Measurements from ENCODE around the gene TMEM108.

TMEM108 gene

DNA sequence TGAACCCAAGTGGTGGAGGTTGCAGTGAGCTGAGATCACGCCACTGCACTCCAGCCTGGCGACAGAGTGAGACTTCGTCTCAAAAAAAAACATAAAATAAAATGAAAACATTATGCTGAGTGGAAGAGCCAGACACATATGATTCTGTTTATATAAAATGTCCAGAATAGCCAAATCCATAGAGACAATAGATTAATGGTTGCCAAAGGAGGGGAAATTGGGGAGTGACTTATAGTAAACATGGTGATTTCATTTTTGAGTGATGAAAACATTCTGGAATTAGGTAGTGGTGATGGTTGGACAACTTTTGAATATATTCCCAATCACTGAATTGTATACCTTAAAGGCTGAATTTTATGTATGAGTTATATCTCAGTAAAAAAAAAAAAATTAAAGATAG lies 189.6 kb downstream of the TMEM108 start:
- TF ChIP-seq GATA3 (IDR thresholded peaks at IDR 0.05; ENCODE audit: low read depth, low read length), result no peak
- TF ChIP-seq GATA2 (IDR thresholded peaks at IDR 0.05; ENCODE audit: low read depth, low read length), result no peak

- TF ChIP-seq GATA3 (IDR thresholded peaks at IDR 0.05; ENCODE audit: low read depth, low read length) (no peak), GATA2 (IDR thresholded peaks at IDR 0.05; ENCODE audit: low read depth, low read length) (no peak)
Observed at GRCh38 chr3:133230195-133230594, 192.0 kb downstream of the TMEM108 start.

- no peak for TF ChIP-seq GATA3 (IDR thresholded peaks at IDR 0.05; ENCODE audit: low read depth, low read length)
- no peak for TF ChIP-seq GATA2 (IDR thresholded peaks at IDR 0.05; ENCODE audit: low read depth, low read length)
Observed at GRCh38 chr3:133236901-133237300, 198.7 kb downstream of the TMEM108 start.

DNA sequence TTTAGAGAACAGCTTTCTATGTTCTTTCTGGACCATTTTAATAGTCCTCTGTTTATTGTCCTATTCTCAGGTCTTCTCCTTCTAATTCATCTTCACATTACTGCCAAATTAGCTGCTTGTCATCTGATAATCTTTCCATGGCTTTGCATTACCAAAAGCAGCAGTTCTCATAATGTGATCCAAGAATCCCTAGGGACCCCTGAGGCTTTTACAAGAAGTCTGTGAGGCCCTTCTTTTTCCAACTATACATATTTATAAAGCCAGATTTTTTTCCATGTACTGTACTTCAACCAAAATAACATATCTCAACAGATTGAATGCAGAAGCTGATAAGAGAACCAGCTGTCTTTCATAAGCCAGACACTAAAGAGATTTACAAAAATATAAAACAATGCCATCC lies 199.2 kb downstream of the TMEM108 start:
- TF ChIP-seq GATA3 (IDR thresholded peaks at IDR 0.05; ENCODE audit: low read depth, low read length) (peak; percentile 84), GATA2 (IDR thresholded peaks at IDR 0.05; ENCODE audit: low read depth, low read length) (peak; percentile 60; the same call in 1 of the 2 replicates)

GRCh38 chr3:133238015-133238414 lies 199.8 kb downstream of the TMEM108 start:
- no peak for TF ChIP-seq GATA3 (IDR thresholded peaks at IDR 0.05; ENCODE audit: low read depth, low read length)
- no peak for TF ChIP-seq GATA2 (IDR thresholded peaks at IDR 0.05; ENCODE audit: low read depth, low read length)

DNA sequence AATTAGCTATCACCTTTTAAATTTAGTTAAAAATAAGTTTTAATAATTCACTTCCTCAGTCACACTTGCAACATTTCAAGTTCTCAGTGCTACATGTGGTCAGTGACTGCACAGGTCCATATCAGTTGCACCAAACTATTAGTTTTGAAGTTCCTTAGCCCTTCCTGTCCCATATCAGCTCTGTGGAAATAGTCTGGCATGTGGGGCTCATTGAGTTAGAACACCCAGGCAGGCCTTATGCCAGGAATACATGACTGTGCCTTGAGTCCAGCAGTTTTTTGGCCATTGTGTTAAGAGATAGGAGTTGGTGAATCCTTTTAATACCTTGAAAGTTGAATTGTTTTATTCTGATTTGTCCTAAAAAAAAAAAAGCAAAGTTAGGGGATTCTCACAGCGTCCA lies 207.9 kb downstream of the TMEM108 start:
- TF ChIP-seq GATA3 (IDR thresholded peaks at IDR 0.05; ENCODE audit: low read depth, low read length) (no peak), GATA2 (IDR thresholded peaks at IDR 0.05; ENCODE audit: low read depth, low read length) (no peak)

DNA sequence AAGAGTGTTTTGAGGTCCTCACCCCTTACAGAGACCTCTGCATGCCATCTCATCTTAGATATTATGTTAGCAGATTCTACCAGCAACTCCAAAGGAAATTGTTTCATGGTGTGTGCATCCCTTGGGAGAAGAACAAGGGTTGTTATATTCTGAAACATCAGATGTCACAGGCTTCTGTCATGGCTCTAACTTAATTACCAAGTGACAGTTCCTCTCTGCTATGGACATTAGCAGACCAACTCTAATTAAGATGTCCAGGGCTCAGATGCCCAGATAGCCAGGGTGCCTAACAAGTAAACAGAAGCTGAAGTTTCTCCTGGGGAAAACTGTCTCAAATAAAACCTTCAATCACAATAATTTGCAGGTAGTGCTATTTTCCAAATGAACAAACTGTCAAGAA lies 208.6 kb downstream of the TMEM108 start:
- TF ChIP-seq GATA2 (IDR thresholded peaks at IDR 0.05; ENCODE audit: low read depth, low read length), result peak; percentile 98
- peak; percentile 98 for TF ChIP-seq GATA3 (IDR thresholded peaks at IDR 0.05; ENCODE audit: low read depth, low read length)

GRCh38 chr3:133248389-133248788 lies 210.2 kb downstream of the TMEM108 start:
- TF ChIP-seq GATA3 (IDR thresholded peaks at IDR 0.05; ENCODE audit: low read depth, low read length), result no peak
- TF ChIP-seq GATA2 (IDR thresholded peaks at IDR 0.05; ENCODE audit: low read depth, low read length), result no peak

DNA sequence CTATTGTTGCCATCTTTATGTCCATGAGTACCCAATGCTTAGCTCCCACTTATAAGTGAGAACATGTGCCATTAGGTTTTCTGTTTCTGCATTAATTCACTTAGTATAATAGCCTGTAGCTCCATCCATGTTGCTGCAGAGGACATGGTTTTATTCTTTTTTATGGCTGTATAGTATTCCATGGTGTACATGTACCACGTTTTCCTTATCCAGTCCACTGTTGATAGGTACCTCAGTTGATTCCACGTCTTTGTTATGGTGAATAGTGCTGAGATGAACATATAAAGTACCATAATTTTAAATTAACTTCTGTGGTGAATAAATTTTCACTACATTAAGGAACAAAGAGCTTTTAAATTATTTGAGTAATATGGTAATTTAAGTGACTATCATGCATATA lies 211.3 kb downstream of the TMEM108 start:
- TF ChIP-seq GATA3 (IDR thresholded peaks at IDR 0.05; ENCODE audit: low read depth, low read length), result no peak

- TF ChIP-seq GATA2 (IDR thresholded peaks at IDR 0.05; ENCODE audit: low read depth, low read length) (no peak), GATA3 (IDR thresholded peaks at IDR 0.05; ENCODE audit: low read depth, low read length) (no peak)
Observed at GRCh38 chr3:133254151-133254550, 216.0 kb downstream of the TMEM108 start.

DNA sequence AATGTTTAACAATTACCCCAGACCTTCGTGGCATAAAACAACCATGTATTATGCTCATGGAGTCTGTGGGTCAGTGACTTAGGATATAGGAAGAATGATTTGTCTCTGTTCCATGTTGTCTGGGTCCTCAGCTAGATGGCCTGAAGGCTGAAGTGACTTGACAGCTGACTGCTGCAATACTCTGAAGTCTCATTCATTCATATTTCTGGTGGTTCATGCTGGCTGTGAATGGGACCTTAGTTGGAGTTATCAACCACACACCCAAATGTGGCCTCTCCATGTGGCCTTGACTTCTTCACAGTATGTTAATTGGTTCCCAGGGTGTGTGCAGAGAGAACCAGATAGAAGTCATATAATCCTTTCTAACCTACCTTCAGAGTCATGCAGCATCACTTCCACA lies 216.5 kb downstream of the TMEM108 start:
- TF ChIP-seq GATA2 (IDR thresholded peaks at IDR 0.05; ENCODE audit: low read depth, low read length) (no peak), GATA3 (IDR thresholded peaks at IDR 0.05; ENCODE audit: low read depth, low read length) (no peak)

DNA sequence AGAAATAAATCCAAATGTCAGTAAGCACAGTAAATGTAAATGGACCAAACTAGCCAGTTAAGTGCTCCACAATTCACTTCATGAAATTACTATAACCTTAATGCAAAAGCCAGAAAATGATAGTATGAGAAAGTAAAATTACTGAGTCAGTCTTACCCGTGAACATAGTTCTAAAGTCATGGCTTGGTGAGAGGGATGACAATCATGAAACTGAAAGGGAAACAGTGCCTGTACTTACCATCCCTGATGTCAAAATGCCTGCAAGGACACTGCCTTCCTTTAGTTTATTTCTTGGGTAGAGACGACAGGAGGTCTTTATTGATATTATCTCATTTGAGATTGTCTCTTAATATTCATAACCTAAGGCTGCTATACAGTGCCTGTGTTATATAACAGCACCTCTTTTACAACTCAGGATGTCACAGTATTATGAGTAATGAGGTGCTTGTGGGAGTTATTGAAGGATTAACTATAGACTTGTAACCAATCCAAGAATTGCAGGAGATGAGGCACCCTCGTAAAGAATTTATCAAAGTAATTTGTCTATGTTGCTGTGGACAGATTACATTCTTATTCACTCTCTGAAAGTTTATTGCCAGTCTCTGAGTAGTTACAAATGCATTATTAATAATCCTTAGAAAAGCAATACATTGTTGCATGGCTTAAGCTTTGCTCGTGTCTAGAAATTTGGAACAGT lies 218.7 kb downstream of the TMEM108 start:
- TF ChIP-seq GATA3 (IDR thresholded peaks at IDR 0.05; ENCODE audit: low read depth, low read length) (no peak), GATA2 (IDR thresholded peaks at IDR 0.05; ENCODE audit: low read depth, low read length) (no peak)

GRCh38 chr3:133258358-133258757 lies 220.2 kb downstream of the TMEM108 start:
- TF ChIP-seq GATA3 (IDR thresholded peaks at IDR 0.05; ENCODE audit: low read depth, low read length) (no peak), GATA2 (IDR thresholded peaks at IDR 0.05; ENCODE audit: low read depth, low read length) (no peak)

DNA sequence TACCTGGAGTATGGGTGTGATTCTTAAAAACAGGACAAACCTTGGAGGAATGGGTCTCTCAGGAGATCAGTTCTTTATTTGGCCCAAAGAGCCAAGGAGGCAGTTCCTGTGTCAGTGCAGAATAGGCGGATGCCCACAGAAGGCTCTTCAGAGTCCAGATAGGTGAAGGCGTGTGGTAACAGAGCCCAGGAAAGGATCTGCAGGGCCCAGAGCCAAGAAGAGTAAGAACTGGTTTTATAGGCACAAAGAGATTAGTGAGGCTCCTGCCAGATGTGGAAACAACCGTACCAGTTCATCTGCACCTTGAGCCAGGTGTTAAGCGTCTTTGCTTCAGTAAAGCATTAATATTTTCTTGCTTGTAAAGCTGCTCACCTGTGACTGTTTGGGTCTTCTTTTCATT lies 221.6 kb downstream of the TMEM108 start:
- TF ChIP-seq GATA3 (IDR thresholded peaks at IDR 0.05; ENCODE audit: low read depth, low read length) (no peak), GATA2 (IDR thresholded peaks at IDR 0.05; ENCODE audit: low read depth, low read length) (no peak)

- TF ChIP-seq GATA2 (IDR thresholded peaks at IDR 0.05; ENCODE audit: low read depth, low read length) (peak; percentile 36; the same call in 1 of the 2 replicates), GATA3 (IDR thresholded peaks at IDR 0.05; ENCODE audit: low read depth, low read length) (no peak)
Observed at GRCh38 chr3:133262333-133262732, 224.1 kb downstream of the TMEM108 start.

GRCh38 chr3:133264920-133265319 lies 226.7 kb downstream of the TMEM108 start:
- TF ChIP-seq GATA2 (IDR thresholded peaks at IDR 0.05; ENCODE audit: low read depth, low read length) (peak; percentile 80), GATA3 (IDR thresholded peaks at IDR 0.05; ENCODE audit: low read depth, low read length) (peak; percentile 91)

All from SH-SY5Y (cell line).